Common myeloid progenitor, CD34-positive (primary cell): ENCODE measurements around the gene CARMIL1.
A peak's percentile ranks its signal among the peaks of the same experiment; 100 is the strongest.
"Not testable (repeated sequence)": the region's sequence is repeated elsewhere in the genome, so short reads cannot be mapped to it uniquely, and the experiment has no call there.

Source experiments
- CTCF ChIA-PET: fragments of 350-600 bp; sonication (Branson Sonifier 250); formaldehyde crosslinking; loops from one replicate; lab custom pipeline; 2021; ENCODE audit warnings: antibody characterized with exemption; lab: Charles Lee
- POLR2A ChIA-PET: fragments of 350-600 bp; sonication (Branson Sonifier 250); formaldehyde crosslinking; loops from one replicate; lab custom pipeline; 2021; ENCODE audit warnings: antibody characterized with exemption; lab: Charles Lee
- DNase-seq, 3 donors: peaks; one replicate each; pipeline versions ENCODE4 v3.0.0 to v3.0.0-alpha.2; 2013
- H3K27ac ChIP-seq, 2 experiments: 1 replicate in 1 of 2; 2 replicates in 1 of 2; pipeline ENCODE4 v1.7.0; 2013; ENCODE audit warnings: inconsistent platforms in 2 of 2, low read length in 2 of 2, mild to moderate bottlenecking in 2 of 2, low read depth in 1 of 2, moderate library complexity in 1 of 2; ENCODE audit not compliant: severe bottlenecking in 2 of 2, insufficient read depth in 1 of 2, poor library complexity in 1 of 2
- H3K27me3 ChIP-seq, 5 experiments: replicated peaks in 2 of 5; 1 replicate in 3 of 5; 2 replicates in 2 of 5; pipeline versions ENCODE4 v1.6.1 to v1.7.0; 2013; ENCODE audit warnings: low read length in 4 of 5, mild to moderate bottlenecking in 2 of 5, moderate library complexity in 2 of 5, inconsistent platforms in 1 of 5; ENCODE audit not compliant: insufficient read depth in 5 of 5, control insufficient read depth in 4 of 5
- H3K36me3 ChIP-seq, 4 experiments: 1 replicate in 2 of 4; 2 replicates in 2 of 4; pipeline versions ENCODE4 v1.6.1 to v1.7.0; 2013; ENCODE audit warnings: low read length in 3 of 4, control low read depth in 1 of 4, mild to moderate bottlenecking in 1 of 4; ENCODE audit not compliant: control insufficient read depth in 4 of 4, insufficient read depth in 4 of 4
- H3K4me1 ChIP-seq, 4 experiments: 1 replicate in 3 of 4; 2 replicates in 1 of 4; pipeline versions ENCODE4 v1.6.1 to v1.7.1; 2013; ENCODE audit warnings: low read length in 3 of 4, mild to moderate bottlenecking in 3 of 4, control low read depth in 1 of 4, inconsistent platforms in 1 of 4, moderate library complexity in 1 of 4; ENCODE audit not compliant: control insufficient read depth in 4 of 4, insufficient read depth in 4 of 4; ENCODE audit errors: control extremely low read depth in 1 of 4
- H3K4me3 ChIP-seq, 7 experiments: 1 replicate in 4 of 7; 2 replicates in 3 of 7; pipeline versions ENCODE4 v1.5.1 to v1.7.0; 2013; ENCODE audit warnings: mild to moderate bottlenecking in 7 of 7, low read length in 6 of 7, moderate library complexity in 6 of 7, inconsistent platforms in 2 of 7, low read depth in 2 of 7, control low read depth in 1 of 7; ENCODE audit not compliant: insufficient read depth in 4 of 7, control insufficient read depth in 1 of 7; ENCODE audit errors: extremely low read depth in 1 of 7
- H3K9me3 ChIP-seq, 5 experiments: 1 replicate in 4 of 5; 2 replicates in 1 of 5; pipeline versions ENCODE4 v1.6.1 to v1.7.1; 2013; ENCODE audit warnings: low read length in 4 of 5, mild to moderate bottlenecking in 2 of 5, inconsistent platforms in 1 of 5, low read depth in 1 of 5, moderate library complexity in 1 of 5; ENCODE audit not compliant: control insufficient read depth in 4 of 5, insufficient read depth in 2 of 5; ENCODE audit errors: control extremely low read depth in 1 of 5
- WGBS: methylation state at CpG from one replicate; pipeline ENCODE4 v1.1.5; 2013; ENCODE audit not compliant: insufficient coverage; 5-methylcytosine and 5-hydroxymethylcytosine counted together

The CARMIL1 gene

GRCh38 chr6:25439368-25439767, 160.2 kb downstream of the CARMIL1 start:
- no peaks in the 10 kb centered on the region for H3K27me3 ChIP-seq
- no peak for DNase-seq
- WGBS: 100% methylated on average over 1 of the region's 1 CpG
- ChIA-PET CTCF (interaction anchor here (1.2 to 2.1 kb wide), 2 partner anchors 29 to 160 kb away, joined by 3 to 5 read pairs; no protein-coding TSS in a partner anchor), POLR2A (interaction anchor here (0.8 kb wide), 1 partner anchor 16 kb away, joined by 3 read pairs; no protein-coding TSS in a partner anchor)
- no peaks in the 10 kb centered on the region for H3K36me3 ChIP-seq
- H3K4me3 ChIP-seq: no peak overlapping the region
- no peaks in the 10 kb centered on the region for H3K9me3 ChIP-seq
- H3K4me1 ChIP-seq: peaks cover 2 to 33% (median 27%) of the 10 kb centered on the region in 4 experiments
- H3K27ac ChIP-seq: no peak overlapping the region

GRCh38 chr6:25441663-25442270, 162.6 kb downstream of the CARMIL1 start:
- CTCF ChIA-PET: interaction anchor here (0.7 to 1.1 kb wide), 3 partner anchors 17 to 178 kb away, joined by 3 read pairs; no protein-coding TSS in a partner anchor
- no CpG with 5 or more reads among the region's 1 CpG for WGBS
- DNase-seq: peak in 2 of 3 donors; percentile 29 to 43

GRCh38 chr6:25442898-25443297, 163.7 kb downstream of the CARMIL1 start:
- peaks cover 0 to 16% (median 11%) of the 10 kb centered on the region in 5 experiments for H3K9me3 ChIP-seq
- ChIA-PET POLR2A (no interaction called here), CTCF (interaction anchor here (0.7 kb wide), 1 partner anchor 81 kb away, joined by 3 read pairs; no protein-coding TSS in a partner anchor)

More at GRCh38 chr6:25441663-25442270, 162.6 kb downstream of the CARMIL1 start:
- H3K4me3 ChIP-seq: no peak overlapping the region
- POLR2A ChIA-PET: no interaction called here
- peaks cover 2 to 22% (median 19%) of the 10 kb centered on the region in 4 experiments for H3K4me1 ChIP-seq
- H3K27me3 ChIP-seq: no peaks in the 10 kb centered on the region
- H3K27ac ChIP-seq: no peak overlapping the region
- peaks cover 0 to 16% (median 11%) of the 10 kb centered on the region in 5 experiments for H3K9me3 ChIP-seq
- peaks cover 0 to 14% (median 3%) of the 10 kb centered on the region in 4 experiments for H3K36me3 ChIP-seq

GRCh38 chr6:25444521-25444920, 165.3 kb downstream of the CARMIL1 start:
- H3K9me3 ChIP-seq: peaks cover 0 to 16% (median 11%) of the 10 kb centered on the region in 5 experiments
- WGBS: no CpG with 5 or more reads among the region's 4 CpGs

More at GRCh38 chr6:25442898-25443297, 163.7 kb downstream of the CARMIL1 start:
- Histone ChIP-seq H3K4me1 (peaks cover 2 to 31% (median 21%) of the 10 kb centered on the region in 4 experiments), H3K36me3 (peaks cover 0 to 14% (median 3%) of the 10 kb centered on the region in 4 experiments), H3K27ac (no peak overlapping the region), H3K4me3 (peak overlapping the region in 1 of 7 experiments; percentile 24), H3K27me3 (no peaks in the 10 kb centered on the region)
- WGBS: no CpG with 5 or more reads among the region's 1 CpG
- DNase-seq: no peak

GRCh38 chr6:25446830-25447569, 167.8 kb downstream of the CARMIL1 start:
- ChIA-PET POLR2A (no interaction called here), CTCF (interaction anchor here (1.1 kb wide), 1 partner anchor 167 kb away, joined by 3 read pairs; the partner anchor contains the start of gene CARMIL1)
- WGBS: no CpG with 5 or more reads among the region's 2 CpGs
- H3K36me3 ChIP-seq: peaks cover 0 to 14% (median 3%) of the 10 kb centered on the region in 4 experiments
- no peaks in the 10 kb centered on the region for H3K27me3 ChIP-seq
- no peak overlapping the region for H3K27ac ChIP-seq
- peaks cover 0 to 16% (median 11%) of the 10 kb centered on the region in 5 experiments for H3K9me3 ChIP-seq
- peaks cover 2 to 49% (median 22%) of the 10 kb centered on the region in 4 experiments for H3K4me1 ChIP-seq
- H3K4me3 ChIP-seq: no peak overlapping the region
- no peak for DNase-seq

More at GRCh38 chr6:25444521-25444920, 165.3 kb downstream of the CARMIL1 start:
- H3K27ac ChIP-seq, POLR2A ChIA-PET, CTCF ChIA-PET, H3K27me3 ChIP-seq, DNase-seq, H3K4me3 ChIP-seq: not testable (repeated sequence)
- Histone ChIP-seq H3K4me1 (peaks cover 2 to 37% (median 21%) of the 10 kb centered on the region in 4 experiments), H3K36me3 (peaks cover 0 to 14% (median 3%) of the 10 kb centered on the region in 4 experiments)

- peaks cover 0 to 16% (median 11%) of the 10 kb centered on the region in 5 experiments for H3K9me3 ChIP-seq
- no peak overlapping the region for H3K4me3 ChIP-seq
- H3K36me3 ChIP-seq: peaks cover 0 to 14% (median 3%) of the 10 kb centered on the region in 4 experiments
- no peak for DNase-seq
- H3K4me1 ChIP-seq: peaks cover 6 to 48% (median 20%) of the 10 kb centered on the region in 4 experiments
- CTCF ChIA-PET: interaction anchor here (1.1 kb wide), 1 partner anchor 168 kb away, joined by 3 read pairs; the partner anchor contains the start of gene CARMIL1
- POLR2A ChIA-PET: no interaction called here
- H3K27ac ChIP-seq: no peak overlapping the region
- no CpG with 5 or more reads among the region's 1 CpG for WGBS
- no peaks in the 10 kb centered on the region for H3K27me3 ChIP-seq
Measured at GRCh38 chr6:25447570-25447929, 168.4 kb downstream of the CARMIL1 start.
